ENCODE measurements around the gene AVPR2.

AVPR2 gene

GRCh38 chrX:153926858-153927671 lies 22.6 kb downstream of the AVPR2 start:
- peak overlapping the region; percentile 80 for H3K4me3 ChIP-seq (ENCODE audit: low read depth, low read length)
- peak overlapping the region; percentile 86; the same call in 1 of the 2 replicates for H3K27ac ChIP-seq (ENCODE audit: low read depth, low read length)
- peaks cover 31% of the 10 kb centered on the region for H3K36me3 ChIP-seq (ENCODE audit: control insufficient read depth, insufficient read depth, low read length)
- peaks cover 9% of the 10 kb centered on the region; the same call in 1 of the 2 replicates for H3K9me3 ChIP-seq (ENCODE audit: control insufficient read depth, insufficient read depth, low read depth, low read length)
- H3K4me1 ChIP-seq (ENCODE audit: control insufficient read depth, insufficient read depth, low read length), result peaks cover 34% of the 10 kb centered on the region
- H3K9ac ChIP-seq (ENCODE audit: low read length), result peak overlapping the region; percentile 95
- H3K27me3 ChIP-seq (ENCODE audit: control insufficient read depth, insufficient read depth, low read length), result no peaks in the 10 kb centered on the region

- Histone ChIP-seq H3K9ac (ENCODE audit: low read length) (peak overlapping the region; percentile 95), H3K4me1 (ENCODE audit: control insufficient read depth, insufficient read depth, low read length) (peaks cover 30% of the 10 kb centered on the region), H3K27me3 (ENCODE audit: control insufficient read depth, insufficient read depth, low read length) (no peaks in the 10 kb centered on the region), H3K4me3 (ENCODE audit: low read depth, low read length) (peak overlapping the region; percentile 80), H3K36me3 (ENCODE audit: control insufficient read depth, insufficient read depth, low read length) (peaks cover 36% of the 10 kb centered on the region), H3K9me3 (ENCODE audit: control insufficient read depth, insufficient read depth, low read depth, low read length) (peaks cover 9% of the 10 kb centered on the region; the same call in 1 of the 2 replicates), H3K27ac (ENCODE audit: low read depth, low read length) (peak overlapping the region; percentile 86; the same call in 1 of the 2 replicates)
Observed at GRCh38 chrX:153927672-153927921, 23.1 kb downstream of the AVPR2 start.

- H3K36me3 ChIP-seq (ENCODE audit: control insufficient read depth, insufficient read depth, low read length), result peaks cover 40% of the 10 kb centered on the region
- peaks cover 29% of the 10 kb centered on the region for H3K4me1 ChIP-seq (ENCODE audit: control insufficient read depth, insufficient read depth, low read length)
- peak overlapping the region; percentile 95 for H3K9ac ChIP-seq (ENCODE audit: low read length)
- peak overlapping the region; percentile 80 for H3K4me3 ChIP-seq (ENCODE audit: low read depth, low read length)
- no peaks in the 10 kb centered on the region for H3K27me3 ChIP-seq (ENCODE audit: control insufficient read depth, insufficient read depth, low read length)
- H3K9me3 ChIP-seq (ENCODE audit: control insufficient read depth, insufficient read depth, low read depth, low read length), result peaks cover 9% of the 10 kb centered on the region; the same call in 1 of the 2 replicates
- peak overlapping the region; percentile 86; the same call in 1 of the 2 replicates for H3K27ac ChIP-seq (ENCODE audit: low read depth, low read length)
Observed at GRCh38 chrX:153927922-153928760, 23.7 kb downstream of the AVPR2 start.

GRCh38 chrX:153928846-153929245 lies 24.4 kb downstream of the AVPR2 start:
- Histone ChIP-seq H3K36me3 (ENCODE audit: control insufficient read depth, insufficient read depth, low read length) (peaks cover 42% of the 10 kb centered on the region), H3K9me3 (ENCODE audit: control insufficient read depth, insufficient read depth, low read depth, low read length) (peaks cover 9% of the 10 kb centered on the region; the same call in 1 of the 2 replicates), H3K4me1 (ENCODE audit: control insufficient read depth, insufficient read depth, low read length) (peaks cover 30% of the 10 kb centered on the region), H3K27me3 (ENCODE audit: control insufficient read depth, insufficient read depth, low read length) (no peaks in the 10 kb centered on the region), H3K4me3 (ENCODE audit: low read depth, low read length) (peak overlapping the region; percentile 38; the same call in 1 of the 2 replicates), H3K9ac (ENCODE audit: low read length) (no peak overlapping the region), H3K27ac (ENCODE audit: low read depth, low read length) (no peak overlapping the region)

- Histone ChIP-seq H3K4me1 (ENCODE audit: control insufficient read depth, insufficient read depth, low read length) (peaks cover 28% of the 10 kb centered on the region), H3K27me3 (ENCODE audit: control insufficient read depth, insufficient read depth, low read length) (no peaks in the 10 kb centered on the region), H3K36me3 (ENCODE audit: control insufficient read depth, insufficient read depth, low read length) (peaks cover 42% of the 10 kb centered on the region), H3K27ac (ENCODE audit: low read depth, low read length) (no peak overlapping the region), H3K9ac (ENCODE audit: low read length) (no peak overlapping the region), H3K9me3 (ENCODE audit: control insufficient read depth, insufficient read depth, low read depth, low read length) (peaks cover 9% of the 10 kb centered on the region; the same call in 1 of the 2 replicates), H3K4me3 (ENCODE audit: low read depth, low read length) (no peak overlapping the region)
Observed at GRCh38 chrX:153929576-153929975, 25.1 kb downstream of the AVPR2 start.

- Histone ChIP-seq H3K27me3 (ENCODE audit: control insufficient read depth, insufficient read depth, low read length) (no peaks in the 10 kb centered on the region), H3K4me3 (ENCODE audit: low read depth, low read length) (no peak overlapping the region), H3K9ac (ENCODE audit: low read length) (no peak overlapping the region), H3K36me3 (ENCODE audit: control insufficient read depth, insufficient read depth, low read length) (peaks cover 42% of the 10 kb centered on the region), H3K4me1 (ENCODE audit: control insufficient read depth, insufficient read depth, low read length) (peaks cover 21% of the 10 kb centered on the region), H3K27ac (ENCODE audit: low read depth, low read length) (no peak overlapping the region), H3K9me3 (ENCODE audit: control insufficient read depth, insufficient read depth, low read depth, low read length) (peaks cover 9% of the 10 kb centered on the region; the same call in 1 of the 2 replicates)
Observed at GRCh38 chrX:153930011-153930910, 25.8 kb downstream of the AVPR2 start.

GRCh38 chrX:153931151-153931550 lies 26.7 kb downstream of the AVPR2 start:
- Histone ChIP-seq H3K4me1 (ENCODE audit: control insufficient read depth, insufficient read depth, low read length) (peaks cover 21% of the 10 kb centered on the region), H3K9me3 (ENCODE audit: control insufficient read depth, insufficient read depth, low read depth, low read length) (peaks cover 9% of the 10 kb centered on the region; the same call in 1 of the 2 replicates), H3K27ac (ENCODE audit: low read depth, low read length) (no peak overlapping the region), H3K36me3 (ENCODE audit: control insufficient read depth, insufficient read depth, low read length) (peaks cover 42% of the 10 kb centered on the region), H3K9ac (ENCODE audit: low read length) (no peak overlapping the region), H3K4me3 (ENCODE audit: low read depth, low read length) (no peak overlapping the region), H3K27me3 (ENCODE audit: control insufficient read depth, insufficient read depth, low read length) (no peaks in the 10 kb centered on the region)

GRCh38 chrX:153931748-153932147 lies 27.3 kb downstream of the AVPR2 start:
- no peak overlapping the region for H3K9ac ChIP-seq (ENCODE audit: low read length)
- H3K4me1 ChIP-seq (ENCODE audit: control insufficient read depth, insufficient read depth, low read length), result peaks cover 16% of the 10 kb centered on the region
- H3K27me3 ChIP-seq (ENCODE audit: control insufficient read depth, insufficient read depth, low read length), result no peaks in the 10 kb centered on the region
- H3K36me3 ChIP-seq (ENCODE audit: control insufficient read depth, insufficient read depth, low read length), result peaks cover 42% of the 10 kb centered on the region
- H3K27ac ChIP-seq (ENCODE audit: low read depth, low read length), result no peak overlapping the region
- no peak overlapping the region for H3K4me3 ChIP-seq (ENCODE audit: low read depth, low read length)
- peaks cover 9% of the 10 kb centered on the region; the same call in 1 of the 2 replicates for H3K9me3 ChIP-seq (ENCODE audit: control insufficient read depth, insufficient read depth, low read depth, low read length)

GRCh38 chrX:153932220-153932915 lies 27.9 kb downstream of the AVPR2 start:
- no peak overlapping the region for H3K4me3 ChIP-seq (ENCODE audit: low read depth, low read length)
- H3K9me3 ChIP-seq (ENCODE audit: control insufficient read depth, insufficient read depth, low read depth, low read length), result peaks cover 9% of the 10 kb centered on the region; the same call in 1 of the 2 replicates
- no peaks in the 10 kb centered on the region for H3K27me3 ChIP-seq (ENCODE audit: control insufficient read depth, insufficient read depth, low read length)
- H3K36me3 ChIP-seq (ENCODE audit: control insufficient read depth, insufficient read depth, low read length), result peaks cover 42% of the 10 kb centered on the region
- peaks cover 10% of the 10 kb centered on the region; the same call in 1 of the 2 replicates for H3K4me1 ChIP-seq (ENCODE audit: control insufficient read depth, insufficient read depth, low read length)
- H3K9ac ChIP-seq (ENCODE audit: low read length), result no peak overlapping the region
- H3K27ac ChIP-seq (ENCODE audit: low read depth, low read length), result no peak overlapping the region

- no peak overlapping the region for H3K27ac ChIP-seq (ENCODE audit: low read depth, low read length)
- H3K4me1 ChIP-seq (ENCODE audit: control insufficient read depth, insufficient read depth, low read length), result peaks cover 9% of the 10 kb centered on the region; the same call in 1 of the 2 replicates
Observed at GRCh38 chrX:153933748-153934147, 29.3 kb downstream of the AVPR2 start.

More at GRCh38 chrX:153933748-153934147, 29.3 kb downstream of the AVPR2 start:
- H3K9me3 ChIP-seq (ENCODE audit: control insufficient read depth, insufficient read depth, low read depth, low read length), result peaks cover 9% of the 10 kb centered on the region; the same call in 1 of the 2 replicates
- H3K4me3 ChIP-seq (ENCODE audit: low read depth, low read length), result peak overlapping the region; percentile 79
- H3K9ac ChIP-seq (ENCODE audit: low read length), result peak overlapping the region; percentile 79
- H3K36me3 ChIP-seq (ENCODE audit: control insufficient read depth, insufficient read depth, low read length), result peaks cover 44% of the 10 kb centered on the region
- no peaks in the 10 kb centered on the region for H3K27me3 ChIP-seq (ENCODE audit: control insufficient read depth, insufficient read depth, low read length)
